Glutamatergic neuron (in vitro differentiated cells): ENCODE data around the gene BACH1. TPM values are rescaled to one million over a fixed set of nuclear protein-coding genes. Genes with fewer than 3 reads are reported as not detected.
A peak's percentile ranks its signal among the peaks of the same experiment; 100 is the strongest.

Source experiments
- DNase-seq: peaks from one replicate; pipeline ENCODE4 v3.0.0; 2022
- H3K27ac Mint-ChIP-seq: one replicate; pipeline ENCODE4 v1.8.0; 2020; ENCODE audit warnings: mild to moderate bottlenecking, mixed read lengths, inconsistent platforms; ENCODE audit not compliant: unreplicated experiment
- H3K27me3 Mint-ChIP-seq: one replicate; pipeline ENCODE4 v1.8.0; 2020; ENCODE audit warnings: mild to moderate bottlenecking, moderate library complexity, mixed read lengths, inconsistent platforms; ENCODE audit not compliant: unreplicated experiment
- H3K36me3 Mint-ChIP-seq: one replicate; pipeline ENCODE4 v1.8.0; 2020; ENCODE audit warnings: mild to moderate bottlenecking, mixed read lengths, inconsistent platforms; ENCODE audit not compliant: unreplicated experiment
- H3K4me1 Mint-ChIP-seq: one replicate; pipeline ENCODE4 v1.8.0; 2020; ENCODE audit warnings: mild to moderate bottlenecking, low read depth, mixed read lengths, inconsistent platforms; ENCODE audit not compliant: unreplicated experiment
- H3K4me3 Mint-ChIP-seq: one replicate; pipeline ENCODE4 v1.8.0; 2020; ENCODE audit warnings: mild to moderate bottlenecking, mixed read lengths, inconsistent platforms; ENCODE audit not compliant: unreplicated experiment
- H3K9me3 Mint-ChIP-seq: one replicate; pipeline ENCODE4 v1.8.0; 2020; ENCODE audit warnings: mild to moderate bottlenecking, moderate library complexity, mixed read lengths, inconsistent platforms; ENCODE audit not compliant: unreplicated experiment
- total RNA-seq: library from RNA; stranded (reverse); fragmentation: NEBNext Ultra II Directional; extraction: Animal tissue kit (Norgen Biotek cat#: 25700); gene quantifications from one replicate; pipeline ENCODE4 v1.2.1, GENCODE V29; 2021; ENCODE audit not compliant: unreplicated experiment
- TF ChIP-seq, protein P1 (sequence below): fragments of 200-600 bp; sonication (generic); IDR thresholded peaks from one replicate; pipeline ENCODE4 v1.5.0; 2021; ENCODE audit not compliant: partially characterized antibody, unreplicated experiment

The BACH1 gene
- total RNA-seq, 1 donor from 2014 or later = 78.8 TPM

DNA sequence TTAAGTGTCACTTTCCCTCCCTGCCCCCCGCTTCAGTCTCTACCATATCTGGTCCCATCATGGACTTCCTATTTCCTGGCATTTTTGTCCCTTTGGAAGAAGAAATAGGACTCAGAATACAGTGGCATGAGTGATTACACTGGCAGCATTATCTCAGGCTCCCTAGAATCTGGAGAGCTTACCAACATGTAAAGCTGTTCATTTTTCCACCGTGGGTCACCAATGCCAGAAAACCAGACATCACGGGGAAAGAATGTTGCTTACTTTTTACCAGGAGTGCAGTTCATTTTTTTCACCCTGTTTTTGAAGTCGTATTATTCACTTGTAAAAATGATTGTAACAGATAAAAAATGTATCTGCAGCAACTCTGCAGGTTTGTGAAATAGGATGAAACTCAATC, 44.8 kb downstream of the BACH1 start:
- Mint-ChIP-seq H3K4me3 (no peak overlapping the region), H3K4me1 (peaks cover 14% of the 10 kb centered on the region), H3K27ac (no peak overlapping the region), H3K36me3 (peaks cover 5% of the 10 kb centered on the region), H3K27me3 (peaks cover 2% of the 10 kb centered on the region), H3K9me3 (peaks cover 3% of the 10 kb centered on the region)
- TF ChIP-seq, protein P1, sequence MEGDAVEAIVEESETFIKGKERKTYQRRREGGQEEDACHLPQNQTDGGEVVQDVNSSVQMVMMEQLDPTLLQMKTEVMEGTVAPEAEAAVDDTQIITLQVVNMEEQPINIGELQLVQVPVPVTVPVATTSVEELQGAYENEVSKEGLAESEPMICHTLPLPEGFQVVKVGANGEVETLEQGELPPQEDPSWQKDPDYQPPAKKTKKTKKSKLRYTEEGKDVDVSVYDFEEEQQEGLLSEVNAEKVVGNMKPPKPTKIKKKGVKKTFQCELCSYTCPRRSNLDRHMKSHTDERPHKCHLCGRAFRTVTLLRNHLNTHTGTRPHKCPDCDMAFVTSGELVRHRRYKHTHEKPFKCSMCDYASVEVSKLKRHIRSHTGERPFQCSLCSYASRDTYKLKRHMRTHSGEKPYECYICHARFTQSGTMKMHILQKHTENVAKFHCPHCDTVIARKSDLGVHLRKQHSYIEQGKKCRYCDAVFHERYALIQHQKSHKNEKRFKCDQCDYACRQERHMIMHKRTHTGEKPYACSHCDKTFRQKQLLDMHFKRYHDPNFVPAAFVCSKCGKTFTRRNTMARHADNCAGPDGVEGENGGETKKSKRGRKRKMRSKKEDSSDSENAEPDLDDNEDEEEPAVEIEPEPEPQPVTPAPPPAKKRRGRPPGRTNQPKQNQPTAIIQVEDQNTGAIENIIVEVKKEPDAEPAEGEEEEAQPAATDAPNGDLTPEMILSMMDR = no peak
- DNase-seq = no peak

DNA sequence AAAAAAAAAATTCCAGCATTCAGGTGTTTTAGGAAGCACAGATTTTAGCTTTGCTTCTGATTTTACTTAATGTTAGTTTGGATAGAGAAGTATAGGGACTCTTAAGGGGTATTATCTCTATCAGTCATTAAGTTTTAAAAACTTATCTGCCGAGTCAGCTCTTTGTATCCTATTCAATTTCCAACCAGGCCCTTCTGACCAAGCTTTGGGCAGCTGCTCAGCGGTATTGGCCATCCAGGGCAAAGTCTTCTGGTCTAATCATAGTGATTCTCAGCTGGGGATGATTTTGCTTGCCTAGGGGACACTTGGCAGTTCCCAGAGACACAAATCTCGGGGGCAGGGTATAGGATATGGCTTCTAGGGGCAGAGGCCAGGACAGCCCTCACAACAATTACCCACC, 47.6 kb downstream of the BACH1 start:
- H3K36me3 Mint-ChIP-seq = peaks cover 5% of the 10 kb centered on the region
- TF ChIP-seq, protein P1 = no peak
- H3K4me3 Mint-ChIP-seq = no peak overlapping the region
- no peak for DNase-seq
- peaks cover 3% of the 10 kb centered on the region for H3K27me3 Mint-ChIP-seq
- peaks cover 5% of the 10 kb centered on the region for H3K9me3 Mint-ChIP-seq
- H3K4me1 Mint-ChIP-seq = peaks cover 19% of the 10 kb centered on the region
- H3K27ac Mint-ChIP-seq = no peak overlapping the region

DNA sequence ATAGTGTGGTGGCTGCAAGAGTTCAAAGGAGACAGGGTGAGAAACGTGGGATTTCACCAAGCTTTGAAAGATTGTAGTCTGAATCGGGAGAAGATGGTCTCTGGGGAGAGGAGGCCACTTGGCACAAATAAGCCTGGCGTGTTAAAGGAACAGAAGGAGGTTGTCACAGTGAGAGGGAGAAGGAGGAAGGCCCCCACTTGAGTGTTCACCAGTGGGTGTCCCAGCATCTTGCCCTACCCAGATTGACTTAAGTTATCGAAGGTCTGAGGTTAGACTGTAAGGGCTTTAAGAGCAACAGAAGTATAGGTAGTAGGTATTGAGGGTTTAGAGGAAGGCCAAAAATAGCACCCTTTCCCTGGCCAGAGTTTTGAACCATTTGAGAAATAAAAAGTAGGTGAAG, 48.0 kb downstream of the BACH1 start:
- Mint-ChIP-seq H3K36me3 (peaks cover 5% of the 10 kb centered on the region), H3K27ac (no peak overlapping the region), H3K4me1 (peaks cover 19% of the 10 kb centered on the region), H3K9me3 (peaks cover 5% of the 10 kb centered on the region), H3K27me3 (peaks cover 3% of the 10 kb centered on the region), H3K4me3 (no peak overlapping the region)
- TF ChIP-seq, protein P1 = no peak
- no peak for DNase-seq

DNA sequence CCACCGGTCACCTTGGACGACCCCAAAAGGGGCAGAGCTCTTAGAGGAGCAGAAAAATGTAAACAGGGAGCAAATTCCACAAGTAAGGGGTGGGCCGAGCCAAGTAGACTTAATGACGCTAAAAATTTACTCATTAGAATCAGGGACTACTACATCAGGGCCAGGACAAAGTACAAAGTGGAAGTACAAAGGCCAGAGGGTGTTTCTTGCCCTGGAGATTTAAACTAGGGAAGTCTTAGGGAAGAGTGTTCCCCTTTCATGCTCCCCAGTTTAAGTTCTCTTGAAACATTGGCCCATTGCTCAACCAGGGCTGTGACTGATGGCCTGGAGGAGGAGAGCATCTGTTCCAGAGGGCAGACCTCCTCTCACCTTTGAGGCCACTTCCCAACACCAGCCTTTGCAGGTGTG, 48.6 kb downstream of the BACH1 start:
- H3K4me3 Mint-ChIP-seq = no peak overlapping the region
- peaks cover 5% of the 10 kb centered on the region for H3K9me3 Mint-ChIP-seq
- H3K4me1 Mint-ChIP-seq = peaks cover 14% of the 10 kb centered on the region
- DNase-seq = no peak
- TF ChIP-seq, protein P1 = no peak
- no peak overlapping the region for H3K27ac Mint-ChIP-seq
- H3K27me3 Mint-ChIP-seq = peaks cover 3% of the 10 kb centered on the region
- H3K36me3 Mint-ChIP-seq = peaks cover 5% of the 10 kb centered on the region

DNA sequence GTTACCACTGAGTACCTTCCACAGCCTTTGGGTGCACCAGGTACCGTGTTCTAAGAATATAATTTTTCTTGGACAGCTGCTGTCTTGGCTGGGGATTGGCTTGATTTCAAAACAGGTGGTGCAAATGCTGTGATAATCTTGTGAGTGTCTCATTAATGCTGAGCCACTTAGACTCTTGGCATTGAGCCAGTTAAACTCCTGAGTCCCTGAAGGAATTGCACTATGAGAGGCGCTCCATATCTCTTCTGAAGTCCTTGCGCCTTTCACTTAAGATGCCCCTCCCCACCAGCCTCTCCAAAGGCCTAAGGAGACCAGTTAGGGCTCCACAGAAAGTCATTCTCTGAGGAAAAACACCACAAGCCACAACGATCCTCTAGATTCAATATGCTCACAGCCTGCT, 51.0 kb downstream of the BACH1 start:
- Mint-ChIP-seq H3K4me1 (peaks cover 9% of the 10 kb centered on the region), H3K36me3 (peaks cover 23% of the 10 kb centered on the region), H3K27me3 (peaks cover 1% of the 10 kb centered on the region), H3K9me3 (peaks cover 6% of the 10 kb centered on the region), H3K4me3 (no peak overlapping the region), H3K27ac (peak overlapping the region; percentile 14)
- TF ChIP-seq, protein P1 = no peak
- DNase-seq = no peak
